BJ (cell line): ENCODE data around the gene HASPIN. TPM values are rescaled to one million over a fixed set of nuclear protein-coding genes. Genes with fewer than 3 reads are reported as not detected.

Experiments
- CTCF ChIA-PET: fragments of 350-600 bp; formaldehyde crosslinking; extraction: SDS; loops from one replicate; lab custom pipeline; 2021; ENCODE audit warnings: antibody characterized with exemption, inconsistent platforms; lab: Yijun Ruan, JAX
- POLR2A ChIA-PET: fragments of 300-600 bp; sonication (Branson Sonifier 250); formaldehyde crosslinking; extraction: SDS; loops from one replicate; lab custom pipeline; 2021; ENCODE audit warnings: antibody characterized with exemption; lab: Charles Lee
- DNase-seq: peaks from one replicate; pipeline ENCODE4 v3.0.0-alpha.2; 2011; ENCODE audit warnings: low read depth
- H3K27me3 ChIP-seq: 2 replicates; pipeline ENCODE4 v1.6.0; 2011; ENCODE audit warnings: low read length; ENCODE audit not compliant: control insufficient read depth, insufficient read depth
- H3K36me3 ChIP-seq: 2 replicates; pipeline ENCODE4 v1.5.1; 2011; ENCODE audit warnings: low read length; ENCODE audit not compliant: control insufficient read depth, insufficient read depth
- H3K4me3 ChIP-seq: 2 replicates; pipeline ENCODE4 v1.5.1; 2011; ENCODE audit warnings: low read depth, mild to moderate bottlenecking, control low read depth, low read length
- polyA plus RNA-seq: library from polyadenylated mRNA; depleted of rRNA; stranded (reverse); fragments of >200 nt; gene quantifications from 2 replicates; pipeline ENCODE4 v1.2.3, GENCODE V29; 2011
- TF ChIP-seq, protein P1 (sequence below): IDR thresholded peaks from 2 replicates; pipeline ENCODE4 v1.5.1; 2011; ENCODE audit warnings: low read depth, mild to moderate bottlenecking, control low read depth, inconsistent platforms, low read length, moderate library complexity; ENCODE audit not compliant: insufficient read depth

Gene HASPIN
- polyA plus RNA-seq, 1 experiment, result 2.1 TPM

DNA sequence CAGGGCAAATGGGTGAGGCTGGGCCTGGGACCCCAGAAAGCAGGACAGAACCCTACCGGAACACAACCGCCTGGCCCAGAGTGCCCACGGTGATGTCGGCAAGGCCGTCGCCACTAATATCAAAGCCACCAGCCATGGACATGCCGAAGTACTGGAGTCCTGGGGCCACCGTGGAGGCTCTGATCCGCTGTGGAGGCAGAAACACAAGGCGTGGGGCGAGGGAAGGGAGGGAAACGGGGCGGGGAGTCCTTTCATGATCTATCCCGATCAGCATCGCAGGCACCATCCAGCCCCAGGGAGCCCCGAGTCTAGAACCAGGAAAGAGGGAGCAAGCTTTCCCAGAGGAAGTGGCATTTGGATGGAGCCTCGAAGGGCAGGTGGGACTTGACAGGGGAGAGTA lies 26.6 kb downstream of the HASPIN start:
- peaks cover 1% of the 10 kb centered on the region; the same call in 1 of the 2 replicates for H3K27me3 ChIP-seq
- no peaks in the 10 kb centered on the region for H3K36me3 ChIP-seq
- TF ChIP-seq, protein P1, sequence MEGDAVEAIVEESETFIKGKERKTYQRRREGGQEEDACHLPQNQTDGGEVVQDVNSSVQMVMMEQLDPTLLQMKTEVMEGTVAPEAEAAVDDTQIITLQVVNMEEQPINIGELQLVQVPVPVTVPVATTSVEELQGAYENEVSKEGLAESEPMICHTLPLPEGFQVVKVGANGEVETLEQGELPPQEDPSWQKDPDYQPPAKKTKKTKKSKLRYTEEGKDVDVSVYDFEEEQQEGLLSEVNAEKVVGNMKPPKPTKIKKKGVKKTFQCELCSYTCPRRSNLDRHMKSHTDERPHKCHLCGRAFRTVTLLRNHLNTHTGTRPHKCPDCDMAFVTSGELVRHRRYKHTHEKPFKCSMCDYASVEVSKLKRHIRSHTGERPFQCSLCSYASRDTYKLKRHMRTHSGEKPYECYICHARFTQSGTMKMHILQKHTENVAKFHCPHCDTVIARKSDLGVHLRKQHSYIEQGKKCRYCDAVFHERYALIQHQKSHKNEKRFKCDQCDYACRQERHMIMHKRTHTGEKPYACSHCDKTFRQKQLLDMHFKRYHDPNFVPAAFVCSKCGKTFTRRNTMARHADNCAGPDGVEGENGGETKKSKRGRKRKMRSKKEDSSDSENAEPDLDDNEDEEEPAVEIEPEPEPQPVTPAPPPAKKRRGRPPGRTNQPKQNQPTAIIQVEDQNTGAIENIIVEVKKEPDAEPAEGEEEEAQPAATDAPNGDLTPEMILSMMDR, result no peak
- DNase-seq, result no peak
- H3K4me3 ChIP-seq, result no peak overlapping the region
- ChIA-PET POLR2A (no interaction called here), CTCF (interaction anchor here (0.9 to 2.6 kb wide), 2 partner anchors 15 to 113 kb away, joined by 3 to 9 read pairs; no protein-coding TSS in a partner anchor)

DNA sequence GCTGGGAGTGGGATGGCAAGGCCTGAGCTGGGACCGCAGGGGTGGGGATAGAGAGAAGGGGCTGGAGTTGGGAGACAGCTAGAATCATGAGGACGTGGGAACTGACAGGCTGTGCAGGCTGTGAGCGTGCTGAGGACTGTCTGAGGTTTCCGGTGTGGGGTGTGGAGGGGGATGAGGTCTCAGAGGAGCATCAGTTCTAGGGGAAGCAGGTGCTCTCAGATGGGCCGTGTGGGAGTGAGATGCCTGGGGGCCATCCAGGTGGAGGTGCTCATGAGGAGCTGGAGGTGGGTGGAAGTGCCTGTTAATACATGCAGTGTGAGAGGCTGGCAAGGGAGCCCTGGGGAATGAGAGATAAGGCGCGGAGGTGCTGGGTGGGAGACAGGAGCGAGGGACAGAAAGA lies 27.2 kb downstream of the HASPIN start:
- DNase-seq, result no peak
- Histone ChIP-seq H3K27me3 (peaks cover 1% of the 10 kb centered on the region; the same call in 1 of the 2 replicates), H3K36me3 (no peaks in the 10 kb centered on the region), H3K4me3 (no peak overlapping the region)
- TF ChIP-seq, protein P1, result no peak
- ChIA-PET CTCF (interaction anchor here (2.5 to 2.6 kb wide), 2 partner anchors 13 to 16 kb away, joined by 9 to 14 read pairs; no protein-coding TSS in a partner anchor), POLR2A (no interaction called here)

DNA sequence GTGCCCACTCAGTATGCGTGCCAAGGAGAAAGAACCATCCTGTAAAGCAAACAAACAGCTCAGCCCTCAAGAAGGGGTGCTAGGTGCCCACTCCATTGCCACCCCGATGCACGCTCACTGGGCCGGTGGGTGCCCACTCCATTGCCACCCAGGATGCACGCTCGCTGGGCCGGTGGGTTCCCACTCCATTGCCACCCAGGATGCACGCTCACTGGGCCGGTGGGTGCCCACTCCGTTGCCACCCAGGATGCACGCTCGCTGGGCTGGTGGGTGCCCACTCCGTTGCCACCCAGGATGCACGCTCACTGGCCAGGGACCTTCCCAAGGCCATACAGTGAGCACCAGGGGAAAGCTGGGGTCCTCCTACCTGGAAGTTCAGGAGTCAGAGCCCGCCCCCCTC lies 28.1 kb downstream of the HASPIN start:
- TF ChIP-seq, protein P1, result no peak
- Histone ChIP-seq H3K27me3 (peaks cover 1% of the 10 kb centered on the region; the same call in 1 of the 2 replicates), H3K36me3 (no peaks in the 10 kb centered on the region), H3K4me3 (no peak overlapping the region)
- ChIA-PET CTCF (interaction anchor here (0.6 to 2.5 kb wide), 2 partner anchors 14 to 26 kb away, joined by 3 to 14 read pairs; no protein-coding TSS in a partner anchor), POLR2A (no interaction called here)
- DNase-seq, result no peak

DNA sequence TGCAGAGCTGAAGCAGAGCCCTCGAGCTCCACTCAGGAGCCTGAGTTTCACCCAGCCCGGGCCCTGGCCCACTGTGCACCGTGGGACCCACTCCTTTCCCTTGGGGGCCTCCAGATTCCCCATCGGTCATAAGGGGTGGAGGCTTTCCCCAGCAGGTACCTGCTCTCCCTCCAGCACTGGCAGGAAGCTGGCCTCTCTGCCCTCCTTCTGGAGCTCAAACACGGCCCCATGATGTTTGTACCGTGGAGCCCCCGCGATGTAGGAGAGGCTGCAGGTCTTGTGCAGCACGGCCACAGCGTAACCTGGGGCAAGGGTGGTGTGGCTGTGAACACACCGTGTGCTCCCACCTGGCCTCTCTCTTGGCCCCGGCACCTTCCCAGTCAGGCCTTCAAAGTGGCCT lies 29.9 kb downstream of the HASPIN start:
- H3K27me3 ChIP-seq, result peaks cover 1% of the 10 kb centered on the region; the same call in 1 of the 2 replicates
- H3K4me3 ChIP-seq, result no peak overlapping the region
- no peaks in the 10 kb centered on the region for H3K36me3 ChIP-seq
- TF ChIP-seq, protein P1, result no peak
- POLR2A ChIA-PET, result interaction anchor here (0.6 kb wide), 1 partner anchor 86 kb away, joined by 4 read pairs; no protein-coding TSS in a partner anchor
- DNase-seq, result no peak
- CTCF ChIA-PET, result interaction anchor here (0.9 to 1.3 kb wide), 4 partner anchors 15 to 74 kb away, joined by 3 to 5 read pairs (median 4); no protein-coding TSS in a partner anchor

DNA sequence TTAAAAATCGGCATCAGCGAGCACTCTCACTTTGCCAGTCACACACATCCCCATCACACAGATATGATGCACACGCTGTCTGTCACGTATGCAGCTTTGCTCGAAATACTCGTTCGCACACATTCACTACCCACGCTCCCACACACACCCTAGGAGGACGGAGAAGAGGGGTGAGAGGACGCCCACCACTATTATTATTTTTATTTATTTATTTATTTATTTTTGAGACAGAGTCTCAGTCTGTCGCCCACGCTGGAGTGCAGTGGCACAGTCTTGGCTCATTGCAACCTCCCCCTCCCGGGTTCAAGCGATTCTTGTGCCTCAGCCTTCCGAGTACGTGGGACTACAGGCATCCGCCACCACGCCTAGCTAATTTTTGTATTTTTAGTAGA lies 30.4 kb downstream of the HASPIN start:
- H3K4me3 ChIP-seq, result no peak overlapping the region
- TF ChIP-seq, protein P1, result no peak
- no peak for DNase-seq
- CTCF ChIA-PET, result interaction anchor here (0.9 to 1.3 kb wide), 3 partner anchors 16 to 74 kb away, joined by 4 to 5 read pairs (median 4); no protein-coding TSS in a partner anchor
- POLR2A ChIA-PET, result interaction anchor here (0.6 kb wide), 1 partner anchor 86 kb away, joined by 4 read pairs; no protein-coding TSS in a partner anchor
- peaks cover 1% of the 10 kb centered on the region; the same call in 1 of the 2 replicates for H3K27me3 ChIP-seq
- no peaks in the 10 kb centered on the region for H3K36me3 ChIP-seq
